Right lung (tissue), 5 donors: ENCODE measurements around the gene GDNF. TPM values are rescaled to one million over a fixed set of nuclear protein-coding genes. Genes with fewer than 3 reads are reported as not detected.
"Not testable (repeated sequence)": the region's sequence is repeated elsewhere in the genome, so short reads cannot be mapped to it uniquely, and the experiment has no call there.

Experiments
- DNase-seq, 2 donors: peaks; one replicate each; pipeline ENCODE4 v3.0.0-alpha.2; 2013
- polyA plus RNA-seq, 5 donors: library from polyadenylated mRNA; unstranded; fragments of 120-200 nt; gene quantifications; one replicate each; pipeline versions ENCODE4 v1.2.1 to v1.2.3, GENCODE V29; 2013; ENCODE audit warnings: inconsistent platforms in 1 of 5, low replicate concordance in 1 of 5; ENCODE audit not compliant: insufficient read length in 5 of 5, insufficient read depth in 1 of 5

The GDNF gene
- polyA plus RNA-seq, 5 donors: 0.12 to 0.18 TPM; not detected in 3

- DNase-seq: no peak
These were observed 23.0 kb downstream of the GDNF start for GRCh38 chr5:37816883-37817282.

DNA sequence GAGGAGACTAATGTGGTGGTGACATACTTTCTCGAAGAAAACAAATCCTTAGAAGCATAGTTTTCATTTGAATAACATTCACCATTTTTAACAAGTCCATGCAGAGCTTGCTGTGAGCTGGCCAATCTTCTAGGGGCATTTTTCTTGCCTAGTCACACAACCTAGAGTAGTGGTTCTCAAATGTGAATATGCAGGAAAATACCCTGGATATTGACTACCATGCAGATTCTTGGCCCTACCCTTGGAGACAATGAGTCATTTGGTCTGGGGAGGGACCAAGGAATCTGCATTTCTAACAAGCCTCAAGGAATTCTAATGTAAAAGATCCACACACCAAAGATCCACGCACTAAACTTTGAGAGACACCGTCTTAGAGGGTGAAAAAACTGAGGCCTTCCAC is 23.5 kb downstream of the GDNF start:
- no peak for DNase-seq

GRCh38 chr5:37815913-37816312 is 23.9 kb downstream of the GDNF start:
- DNase-seq: no peak

GRCh38 chr5:37814699-37815098 is 25.1 kb downstream of the GDNF start:
- no peak for DNase-seq

GRCh38 chr5:37812365-37812764 is 27.5 kb downstream of the GDNF start:
- no peak for DNase-seq

GRCh38 chr5:37811866-37812265 is 28.0 kb downstream of the GDNF start:
- no peak for DNase-seq

GRCh38 chr5:37810311-37810710 is 29.5 kb downstream of the GDNF start:
- DNase-seq: no peak

GRCh38 chr5:37808945-37809344 is 30.9 kb downstream of the GDNF start:
- DNase-seq: no peak

- DNase-seq: no peak
These were observed 32.1 kb downstream of the GDNF start for GRCh38 chr5:37807621-37808301.

GRCh38 chr5:37807015-37807414 is 32.8 kb downstream of the GDNF start:
- DNase-seq: no peak

DNA sequence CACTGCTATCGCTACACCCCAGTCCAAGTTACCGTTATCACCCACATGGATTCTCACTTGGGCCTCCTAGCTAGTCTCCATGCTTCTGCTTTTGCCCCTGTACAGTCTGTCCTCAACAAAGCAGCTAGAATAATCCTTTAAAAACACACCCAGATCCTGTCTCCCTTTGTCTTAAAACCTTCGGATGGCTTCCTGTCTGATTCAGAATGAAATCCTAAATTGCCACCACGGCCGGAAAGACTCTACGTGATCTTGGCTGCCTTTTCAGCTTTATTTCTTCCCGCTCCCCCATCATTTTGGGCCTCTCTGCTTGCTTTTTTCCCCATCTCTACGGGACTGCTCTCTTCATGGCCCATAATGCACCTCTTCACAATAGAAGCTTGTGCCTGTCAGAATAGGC is 33.4 kb downstream of the GDNF start:
- DNase-seq: no peak

DNA sequence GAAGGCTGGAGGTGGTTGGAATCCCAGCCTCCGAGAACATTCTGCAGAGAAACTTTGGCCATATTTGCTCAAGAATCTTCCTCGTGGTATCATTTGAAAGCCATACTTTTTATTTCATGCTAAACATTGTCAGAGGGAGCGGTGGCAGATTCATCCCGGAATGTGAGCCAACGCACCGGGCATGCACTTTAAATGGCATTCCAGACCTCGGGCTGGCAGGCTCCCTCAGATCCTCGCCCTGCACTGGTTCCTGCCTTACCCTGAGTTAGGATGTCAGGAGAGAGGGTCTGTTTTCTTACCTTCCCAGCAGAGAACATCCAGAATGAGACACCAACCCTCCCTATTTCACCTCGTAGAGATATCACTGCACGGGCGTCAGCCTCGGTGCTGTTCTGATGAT is 33.8 kb downstream of the GDNF start:
- DNase-seq: no peak

DNA sequence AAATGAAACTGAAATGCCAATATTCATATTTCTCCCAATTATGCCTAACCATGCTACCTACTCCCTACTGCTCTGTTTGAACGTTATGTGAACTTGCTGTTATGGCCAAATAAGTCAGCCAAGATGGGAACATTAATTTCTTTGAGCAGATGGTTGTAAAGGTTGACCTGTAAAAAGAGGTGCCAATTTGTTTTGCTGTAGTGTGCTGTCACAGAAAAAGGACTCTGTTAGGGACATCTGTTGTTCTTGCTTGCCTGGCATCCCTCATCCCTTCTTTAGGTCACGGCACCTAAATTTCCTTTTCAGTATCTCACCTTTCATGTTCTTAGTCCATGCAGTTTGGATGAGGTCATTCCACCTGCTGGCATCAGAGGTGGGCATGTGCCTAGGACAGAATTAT is 35.4 kb downstream of the GDNF start:
- DNase-seq: no peak

DNA sequence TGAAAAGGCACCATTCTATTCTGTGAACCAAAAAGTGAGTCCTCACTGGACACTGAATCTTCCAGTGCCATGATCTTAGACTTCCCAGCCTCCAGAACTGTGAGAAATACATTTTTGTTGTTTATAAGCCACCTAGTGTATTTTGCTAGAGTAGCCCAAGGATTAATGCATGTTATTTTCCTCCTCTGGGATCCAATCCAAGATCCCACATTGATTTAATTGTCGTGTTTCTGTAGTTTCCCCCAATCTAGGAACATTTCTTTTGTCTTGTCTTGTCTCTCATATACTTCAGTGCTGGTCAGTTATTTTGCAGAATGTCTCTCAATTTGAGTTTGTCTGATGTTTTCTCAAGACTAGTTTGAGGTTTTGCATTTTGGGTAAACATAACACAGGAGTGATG is 36.4 kb downstream of the GDNF start:
- DNase-seq: no peak

DNA sequence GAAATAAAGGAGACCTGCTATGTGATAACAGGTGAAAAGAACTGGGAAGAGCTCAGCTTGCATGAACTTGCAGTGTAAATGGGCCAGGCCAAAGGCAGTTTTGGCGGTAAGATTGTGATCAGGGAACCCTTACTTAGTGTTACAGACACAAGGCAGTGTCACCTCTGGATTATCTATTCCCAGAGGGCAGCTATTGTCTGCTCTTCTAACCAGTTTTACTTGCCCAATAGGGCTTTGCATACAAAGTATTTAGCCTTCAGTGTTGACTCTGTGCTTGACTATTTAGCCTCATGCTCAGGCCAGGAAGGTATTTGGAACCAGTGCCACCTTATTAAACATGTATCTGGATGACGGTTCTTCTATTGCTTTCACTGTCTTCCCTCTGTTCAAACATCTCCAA is 38.3 kb downstream of the GDNF start:
- no peak for DNase-seq

DNA sequence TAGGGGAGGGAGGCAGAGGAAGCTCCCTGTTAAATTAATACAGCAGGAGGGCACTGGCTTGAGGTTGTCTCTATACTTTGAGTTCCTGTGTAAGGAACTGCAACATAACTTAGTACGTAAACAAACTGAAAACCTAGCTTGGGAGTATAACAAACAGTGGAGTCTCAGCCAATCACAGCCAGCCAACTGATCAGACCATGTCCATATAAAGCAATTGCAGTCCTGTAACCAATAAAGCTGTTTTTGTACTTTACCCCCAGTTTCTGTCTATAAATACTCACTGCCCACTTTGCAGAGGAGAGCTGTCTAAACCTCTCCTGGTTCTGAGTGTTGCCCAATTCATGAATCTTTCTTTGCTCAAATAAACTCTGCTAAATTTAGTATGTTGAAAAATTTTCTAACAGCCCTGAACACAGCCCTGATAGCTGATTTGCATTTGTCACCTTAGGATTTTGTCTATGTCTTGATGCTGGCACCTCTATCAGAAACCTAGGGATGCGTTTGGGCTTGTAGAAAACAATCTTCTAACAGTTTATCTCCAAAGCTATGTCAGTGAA is 39.9 kb downstream of the GDNF start:
- no peak for DNase-seq

DNA sequence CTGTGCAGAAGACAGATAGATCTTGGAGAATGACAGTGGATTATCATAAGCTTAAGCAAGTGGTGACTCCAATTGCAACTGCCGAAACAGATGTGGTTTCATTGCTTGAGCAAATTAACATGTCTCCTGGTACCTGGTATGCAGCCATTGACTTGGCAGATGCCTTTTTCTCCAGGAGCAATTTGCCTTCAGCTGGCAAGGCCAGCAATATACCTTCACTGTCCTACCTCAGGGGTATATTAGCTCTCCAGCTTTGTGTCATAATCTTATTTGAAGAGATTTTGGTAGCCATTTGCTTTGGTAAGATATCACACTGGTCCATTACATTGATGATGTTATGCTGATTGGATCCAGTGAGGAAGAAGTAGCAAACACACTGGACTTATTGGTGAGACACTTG is 43.4 kb downstream of the GDNF start:
- not testable (repeated sequence) for DNase-seq

- DNase-seq: not testable (repeated sequence)
These were observed 44.5 kb downstream of the GDNF start for GRCh38 chr5:37795292-37795691.

GRCh38 chr5:37792975-37793631 is 46.7 kb downstream of the GDNF start:
- DNase-seq: no peak

DNA sequence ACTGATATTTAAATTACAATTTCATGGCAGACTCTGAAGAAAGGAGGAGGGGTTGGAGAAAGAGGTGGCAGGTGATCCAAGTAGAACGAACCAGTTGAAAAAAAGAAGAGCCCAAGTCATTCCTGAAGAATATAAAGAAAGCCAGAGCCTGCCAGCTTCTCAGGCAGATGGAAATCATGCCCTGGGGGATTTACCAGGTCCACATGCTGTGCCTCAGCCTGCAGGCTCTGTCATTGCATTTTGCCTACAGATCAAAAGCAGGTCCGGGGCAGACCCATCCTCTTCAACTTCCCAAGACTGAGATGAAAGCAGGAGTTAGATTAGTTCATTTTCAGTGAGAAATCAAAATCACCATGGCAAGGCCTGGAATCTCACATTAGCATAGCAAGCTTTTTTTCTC is 48.5 kb downstream of the GDNF start:
- DNase-seq: no peak

DNA sequence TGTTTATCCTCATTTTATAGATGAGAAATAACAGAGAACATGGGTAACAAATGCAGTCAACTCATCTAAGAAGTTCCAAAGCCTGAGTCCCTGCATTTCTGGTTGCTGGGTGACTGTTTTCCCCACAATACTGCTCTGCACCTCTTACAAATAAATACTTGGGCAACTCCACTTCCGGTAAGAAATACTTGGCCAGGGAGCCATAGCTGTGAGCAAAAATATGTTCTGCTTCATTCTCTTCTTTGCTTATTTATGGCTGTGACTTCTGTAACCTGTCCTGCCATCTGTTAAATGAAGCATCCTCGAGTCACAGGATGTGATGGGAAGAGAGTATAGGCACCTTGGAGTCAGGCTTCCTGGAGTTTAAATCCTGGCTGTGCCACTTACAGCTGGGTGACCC is 49.9 kb downstream of the GDNF start:
- no peak for DNase-seq

- DNase-seq: peak; percentile 7 to 14
These were observed 52.1 kb downstream of the GDNF start for GRCh38 chr5:37787742-37788141.

DNA sequence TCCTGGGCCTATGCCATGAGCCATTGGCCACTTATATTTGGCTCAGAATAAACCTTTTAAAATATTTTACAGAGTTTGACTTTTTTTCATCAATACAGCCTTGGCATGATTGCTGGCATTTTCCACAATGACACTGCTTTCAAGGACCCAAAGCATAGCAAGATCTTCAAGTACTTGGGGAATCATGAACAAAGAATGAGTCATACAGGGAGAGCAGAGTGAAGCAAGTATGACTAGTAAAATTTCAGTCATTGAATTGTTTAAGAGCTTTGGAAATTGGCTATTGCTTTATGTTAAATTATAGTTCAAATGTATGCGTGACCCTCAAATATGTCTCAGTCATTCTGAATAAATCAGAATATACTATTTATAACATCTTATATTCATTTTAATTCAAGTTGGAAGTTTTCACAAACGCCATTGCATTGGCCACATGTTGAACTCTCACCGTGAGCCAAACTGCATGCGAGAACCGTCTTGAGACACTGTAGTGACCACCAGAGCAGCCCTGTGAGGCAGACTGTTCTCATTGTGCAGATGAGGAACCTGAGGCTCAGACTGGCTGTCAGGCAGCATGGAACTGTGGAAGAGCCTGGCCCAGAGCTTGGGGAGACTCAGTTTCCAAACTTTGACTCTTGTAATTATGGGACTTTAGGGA is 52.9 kb downstream of the GDNF start:
- DNase-seq: no peak
